NCI-H2107 treated with DMSO at 0.1 percent for 48 hours (cell line): ENCODE measurements around the gene FIP1L1.
"Not testable (repeated sequence)": the region's sequence is repeated elsewhere in the genome, so short reads cannot be mapped to it uniquely, and the experiment has no call there.

Source experiments
- DNase-seq: peaks from one replicate; lab custom pipeline; 2025; ENCODE audit not compliant: unreplicated experiment; lab: John Stamatoyannopoulos, UW

The FIP1L1 gene, protein sequence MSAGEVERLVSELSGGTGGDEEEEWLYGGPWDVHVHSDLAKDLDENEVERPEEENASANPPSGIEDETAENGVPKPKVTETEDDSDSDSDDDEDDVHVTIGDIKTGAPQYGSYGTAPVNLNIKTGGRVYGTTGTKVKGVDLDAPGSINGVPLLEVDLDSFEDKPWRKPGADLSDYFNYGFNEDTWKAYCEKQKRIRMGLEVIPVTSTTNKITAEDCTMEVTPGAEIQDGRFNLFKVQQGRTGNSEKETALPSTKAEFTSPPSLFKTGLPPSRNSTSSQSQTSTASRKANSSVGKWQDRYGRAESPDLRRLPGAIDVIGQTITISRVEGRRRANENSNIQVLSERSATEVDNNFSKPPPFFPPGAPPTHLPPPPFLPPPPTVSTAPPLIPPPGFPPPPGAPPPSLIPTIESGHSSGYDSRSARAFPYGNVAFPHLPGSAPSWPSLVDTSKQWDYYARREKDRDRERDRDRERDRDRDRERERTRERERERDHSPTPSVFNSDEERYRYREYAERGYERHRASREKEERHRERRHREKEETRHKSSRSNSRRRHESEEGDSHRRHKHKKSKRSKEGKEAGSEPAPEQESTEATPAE

GRCh38 chr4:53377319-53378170 lies at the start of gene FIP1L1:
Gene FIP1L1, plus strand, starts transcription at chr4:53377641. Its CDS starts 198 bp downstream, at chr4:53377839.
- DNase-seq, result peak; percentile 48

GRCh38 chr4:53334916-53335315 lies 42.5 kb upstream of the FIP1L1 start:
- DNase-seq, result not testable (repeated sequence)

DNA sequence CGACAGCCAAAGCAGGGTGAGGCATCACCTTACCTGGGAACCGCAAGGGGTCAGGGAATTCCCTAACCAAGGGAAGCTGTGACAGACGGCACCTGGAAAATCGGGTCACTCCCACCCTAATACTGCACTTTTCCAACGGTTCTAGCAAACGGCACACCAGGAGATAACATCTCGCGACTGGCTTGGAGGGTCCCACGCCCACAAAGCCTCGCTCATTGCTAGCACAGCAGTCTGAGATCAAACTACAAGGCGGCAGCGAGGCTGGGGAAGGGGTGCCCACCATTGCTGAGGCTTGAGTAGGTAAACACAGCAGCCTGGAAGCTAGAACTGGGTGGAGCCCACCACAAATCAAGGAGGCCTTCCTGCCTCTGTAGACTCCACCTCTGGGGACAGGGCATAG lies 37.3 kb upstream of the FIP1L1 start:
- DNase-seq, result not testable (repeated sequence)

GRCh38 chr4:53346392-53346791 lies 31.0 kb upstream of the FIP1L1 start:
- DNase-seq, result not testable (repeated sequence)

- no peak for DNase-seq
Measured at GRCh38 chr4:53346920-53347852, 30.3 kb upstream of the FIP1L1 start.

GRCh38 chr4:53348046-53348445 lies 29.4 kb upstream of the FIP1L1 start:
- no peak for DNase-seq

DNA sequence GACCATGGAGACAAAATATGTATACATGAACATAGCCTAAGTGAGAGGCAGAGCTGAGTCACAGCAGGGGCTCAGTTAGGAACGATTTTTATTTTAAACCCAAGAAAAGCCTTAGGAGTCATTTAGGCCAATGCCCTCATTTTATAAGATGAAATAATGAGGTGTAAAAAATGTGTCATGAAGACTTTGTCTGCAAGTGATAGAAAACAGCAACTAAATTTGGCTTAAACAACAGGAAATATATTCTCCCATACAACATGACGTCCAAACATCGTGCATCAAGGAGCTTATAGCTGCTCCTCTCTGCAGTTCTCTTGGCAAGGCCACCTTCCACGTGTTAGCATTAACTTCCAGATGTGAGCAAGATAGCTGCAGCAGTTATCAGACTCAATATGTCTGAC lies 28.4 kb upstream of the FIP1L1 start:
- no peak for DNase-seq

- no peak for DNase-seq
Measured at GRCh38 chr4:53354012-53354722, 23.3 kb upstream of the FIP1L1 start.

- DNase-seq, result no peak
Measured at GRCh38 chr4:53355930-53356521, 21.4 kb upstream of the FIP1L1 start.

DNA sequence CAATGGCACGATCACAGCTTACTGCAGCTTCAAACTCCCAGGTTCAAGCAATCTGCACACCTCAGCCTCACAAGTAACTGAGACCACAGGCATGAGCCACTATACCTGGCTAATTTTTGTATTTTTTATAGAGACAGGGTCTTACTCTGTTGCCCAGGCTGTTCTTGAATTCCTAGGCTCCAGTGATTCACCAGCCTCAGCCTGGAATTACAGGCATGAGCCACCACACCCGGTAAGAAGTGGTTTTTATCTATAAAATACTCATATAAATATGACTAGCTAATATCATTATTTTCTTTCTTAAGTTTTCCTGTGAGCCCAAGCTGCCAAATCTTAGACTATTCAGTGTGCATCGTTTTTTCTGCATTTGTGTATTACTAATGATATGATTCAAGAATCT lies 16.0 kb upstream of the FIP1L1 start:
- DNase-seq, result no peak

DNA sequence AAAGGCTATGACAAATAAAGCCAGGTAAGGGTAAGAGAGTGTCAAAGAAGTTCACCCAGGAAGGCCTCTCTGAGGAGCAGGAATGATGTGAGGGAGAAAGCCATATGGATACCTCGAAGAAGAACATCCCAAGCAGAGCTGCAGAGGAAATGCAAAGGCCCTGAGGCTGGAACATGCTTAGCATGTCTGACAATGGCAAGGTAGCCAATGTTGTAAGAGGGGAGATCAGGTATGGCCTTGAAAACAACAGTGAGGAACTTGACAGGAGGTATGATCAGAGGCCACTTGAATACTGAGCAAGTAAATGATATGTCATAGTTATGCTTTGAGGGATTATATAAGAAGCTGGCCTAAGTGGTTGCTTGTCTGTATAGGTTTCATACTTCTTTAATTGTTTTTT lies 15.3 kb upstream of the FIP1L1 start:
- DNase-seq, result no peak

- no peak for DNase-seq
Measured at GRCh38 chr4:53364624-53365023, 12.8 kb upstream of the FIP1L1 start.

DNA sequence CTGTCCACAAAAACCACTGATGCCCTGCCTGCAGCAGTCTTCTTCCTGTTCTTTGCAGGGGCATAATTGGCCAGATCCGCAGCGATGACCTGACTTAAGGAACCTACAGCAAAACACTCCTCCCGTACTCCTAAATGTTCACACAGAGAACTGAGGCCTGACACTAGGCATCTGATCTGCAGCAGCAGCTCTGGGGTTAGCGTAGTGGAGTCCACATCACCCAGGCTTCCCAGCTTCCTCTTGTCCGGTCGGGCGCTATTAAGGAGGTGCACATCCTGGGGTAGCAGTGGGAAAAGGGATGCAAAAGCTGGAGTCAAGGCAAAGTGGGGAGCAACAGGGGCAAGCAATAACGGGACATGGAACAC lies 12.3 kb upstream of the FIP1L1 start:
- DNase-seq, result no peak

- DNase-seq, result peak; percentile 83
Measured at GRCh38 chr4:53365486-53366300, 11.7 kb upstream of the FIP1L1 start, which contains the start of gene SCFD2. Gene SCFD2, minus strand, starts transcription at chr4:53366061.

DNA sequence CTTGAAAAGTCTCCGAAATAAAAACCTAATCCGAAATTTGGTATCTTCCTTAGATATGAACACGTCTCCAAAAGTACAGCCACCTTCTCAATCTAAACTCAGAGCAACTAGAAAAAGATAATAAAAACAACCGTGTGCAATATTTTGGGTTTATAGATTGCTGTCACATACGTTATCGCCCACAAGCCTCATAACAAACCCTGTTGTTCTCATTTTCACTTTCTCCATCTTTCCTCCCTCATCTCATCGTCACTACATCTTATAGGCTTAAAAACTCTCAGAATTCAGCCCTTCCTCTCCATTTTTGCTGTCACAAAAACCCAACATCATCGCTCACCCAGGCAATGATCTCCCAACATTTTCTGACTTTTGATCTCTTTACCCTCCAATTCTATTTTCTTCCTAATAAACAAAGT lies 11.1 kb upstream of the FIP1L1 start:
- DNase-seq, result no peak

- DNase-seq, result no peak
Measured at GRCh38 chr4:53367721-53368120, 9.7 kb upstream of the FIP1L1 start.

DNA sequence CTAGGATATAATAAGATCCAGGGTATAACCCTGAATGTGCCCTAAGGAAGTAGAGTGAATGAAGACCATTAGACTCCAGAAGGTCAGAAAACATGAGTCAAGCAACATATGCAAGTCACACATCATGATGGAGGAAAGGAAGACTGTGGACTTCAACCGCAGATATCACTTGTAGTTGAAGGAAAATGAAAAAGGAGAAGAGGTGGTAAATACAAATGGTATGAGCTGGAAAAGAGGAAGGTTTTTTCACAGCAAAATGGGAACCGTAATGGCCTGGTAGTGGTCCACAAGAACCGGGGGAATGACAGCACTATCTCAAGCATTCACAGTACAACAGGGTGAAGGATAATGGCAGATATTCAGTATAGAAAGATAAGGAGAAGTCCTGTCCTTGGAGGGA lies 6.4 kb upstream of the FIP1L1 start:
- no peak for DNase-seq

DNA sequence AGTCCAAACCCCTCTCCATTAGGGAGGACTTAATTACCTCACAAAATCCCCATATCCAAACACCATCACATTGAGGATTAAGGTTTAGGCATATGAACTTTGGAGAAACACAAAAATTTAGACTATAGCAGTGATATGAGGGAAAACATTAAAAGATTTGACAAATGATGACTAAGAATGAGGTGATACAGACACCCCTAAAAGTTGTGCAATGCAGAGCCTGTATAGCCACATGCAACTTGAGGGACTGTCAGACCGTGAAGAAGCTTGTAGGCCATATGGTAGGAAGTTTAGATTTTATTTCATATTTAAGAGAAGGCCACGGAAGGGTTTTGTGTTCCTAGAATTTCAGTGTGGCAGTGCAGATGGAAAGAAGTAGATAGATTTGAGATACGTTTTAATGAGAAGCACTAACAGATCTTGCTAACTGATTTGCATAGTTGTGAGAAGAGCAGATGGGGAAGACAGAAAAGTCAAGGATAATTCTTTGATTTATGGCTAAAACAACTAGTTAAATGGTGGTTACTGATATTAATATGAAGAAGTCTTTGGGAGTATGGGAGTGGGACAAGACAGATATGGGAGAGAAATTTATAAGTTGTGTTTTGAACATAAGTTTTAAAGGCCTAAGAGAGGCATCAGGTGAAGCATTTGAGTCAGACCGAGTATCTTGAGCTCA lies 5.5 kb upstream of the FIP1L1 start:
- no peak for DNase-seq
